ENCODE data around the gene FCHO1.

- no peak for TF ChIP-seq POLR2A (IDR thresholded peaks at IDR 0.05)
- TF ChIP-seq, protein P1, sequence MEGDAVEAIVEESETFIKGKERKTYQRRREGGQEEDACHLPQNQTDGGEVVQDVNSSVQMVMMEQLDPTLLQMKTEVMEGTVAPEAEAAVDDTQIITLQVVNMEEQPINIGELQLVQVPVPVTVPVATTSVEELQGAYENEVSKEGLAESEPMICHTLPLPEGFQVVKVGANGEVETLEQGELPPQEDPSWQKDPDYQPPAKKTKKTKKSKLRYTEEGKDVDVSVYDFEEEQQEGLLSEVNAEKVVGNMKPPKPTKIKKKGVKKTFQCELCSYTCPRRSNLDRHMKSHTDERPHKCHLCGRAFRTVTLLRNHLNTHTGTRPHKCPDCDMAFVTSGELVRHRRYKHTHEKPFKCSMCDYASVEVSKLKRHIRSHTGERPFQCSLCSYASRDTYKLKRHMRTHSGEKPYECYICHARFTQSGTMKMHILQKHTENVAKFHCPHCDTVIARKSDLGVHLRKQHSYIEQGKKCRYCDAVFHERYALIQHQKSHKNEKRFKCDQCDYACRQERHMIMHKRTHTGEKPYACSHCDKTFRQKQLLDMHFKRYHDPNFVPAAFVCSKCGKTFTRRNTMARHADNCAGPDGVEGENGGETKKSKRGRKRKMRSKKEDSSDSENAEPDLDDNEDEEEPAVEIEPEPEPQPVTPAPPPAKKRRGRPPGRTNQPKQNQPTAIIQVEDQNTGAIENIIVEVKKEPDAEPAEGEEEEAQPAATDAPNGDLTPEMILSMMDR (IDR thresholded peaks at IDR 0.05), result no peak
Measured at GRCh38 chr19:17796838-17797423, 45.7 kb downstream of the FCHO1 start.
